ENCODE data around the gene ENOX1. TPM values are rescaled to one million over a fixed set of nuclear protein-coding genes. Genes with fewer than 3 reads are reported as not detected.
A peak's percentile ranks its signal among the peaks of the same experiment; 100 is the strongest.

Gene ENOX1
- total RNA-seq, 1 donor, result 7.4 TPM

DNA sequence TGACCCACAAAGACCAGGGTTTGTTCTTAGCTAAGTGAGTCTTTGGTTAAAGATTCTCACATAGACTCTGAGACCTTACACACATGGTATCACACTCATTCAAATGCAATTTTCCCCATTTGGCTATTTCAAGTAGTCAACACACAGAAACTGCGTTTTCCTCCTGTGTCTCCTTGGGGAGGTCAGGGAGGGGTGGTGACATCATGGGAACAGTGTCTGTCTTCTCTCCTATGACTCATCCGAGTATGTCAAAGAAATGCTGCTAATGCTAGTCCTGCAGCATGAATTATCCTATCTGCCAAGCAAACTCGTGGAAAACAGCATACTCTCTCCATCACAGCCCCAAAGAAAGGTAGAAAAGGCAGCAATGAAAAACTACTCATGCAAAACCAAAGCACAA is 100.2 kb downstream of the ENOX1 start:
- TF ChIP-seq, protein P1, sequence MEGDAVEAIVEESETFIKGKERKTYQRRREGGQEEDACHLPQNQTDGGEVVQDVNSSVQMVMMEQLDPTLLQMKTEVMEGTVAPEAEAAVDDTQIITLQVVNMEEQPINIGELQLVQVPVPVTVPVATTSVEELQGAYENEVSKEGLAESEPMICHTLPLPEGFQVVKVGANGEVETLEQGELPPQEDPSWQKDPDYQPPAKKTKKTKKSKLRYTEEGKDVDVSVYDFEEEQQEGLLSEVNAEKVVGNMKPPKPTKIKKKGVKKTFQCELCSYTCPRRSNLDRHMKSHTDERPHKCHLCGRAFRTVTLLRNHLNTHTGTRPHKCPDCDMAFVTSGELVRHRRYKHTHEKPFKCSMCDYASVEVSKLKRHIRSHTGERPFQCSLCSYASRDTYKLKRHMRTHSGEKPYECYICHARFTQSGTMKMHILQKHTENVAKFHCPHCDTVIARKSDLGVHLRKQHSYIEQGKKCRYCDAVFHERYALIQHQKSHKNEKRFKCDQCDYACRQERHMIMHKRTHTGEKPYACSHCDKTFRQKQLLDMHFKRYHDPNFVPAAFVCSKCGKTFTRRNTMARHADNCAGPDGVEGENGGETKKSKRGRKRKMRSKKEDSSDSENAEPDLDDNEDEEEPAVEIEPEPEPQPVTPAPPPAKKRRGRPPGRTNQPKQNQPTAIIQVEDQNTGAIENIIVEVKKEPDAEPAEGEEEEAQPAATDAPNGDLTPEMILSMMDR (IDR thresholded peaks at IDR 0.05; ENCODE audit: insufficient read depth, low read length), result no peak
- peak; percentile 68 for DNase-seq (ENCODE audit: low read depth)
- H3K4me3 ChIP-seq (ENCODE audit: low read depth, low read length), result no peak overlapping the region

DNA sequence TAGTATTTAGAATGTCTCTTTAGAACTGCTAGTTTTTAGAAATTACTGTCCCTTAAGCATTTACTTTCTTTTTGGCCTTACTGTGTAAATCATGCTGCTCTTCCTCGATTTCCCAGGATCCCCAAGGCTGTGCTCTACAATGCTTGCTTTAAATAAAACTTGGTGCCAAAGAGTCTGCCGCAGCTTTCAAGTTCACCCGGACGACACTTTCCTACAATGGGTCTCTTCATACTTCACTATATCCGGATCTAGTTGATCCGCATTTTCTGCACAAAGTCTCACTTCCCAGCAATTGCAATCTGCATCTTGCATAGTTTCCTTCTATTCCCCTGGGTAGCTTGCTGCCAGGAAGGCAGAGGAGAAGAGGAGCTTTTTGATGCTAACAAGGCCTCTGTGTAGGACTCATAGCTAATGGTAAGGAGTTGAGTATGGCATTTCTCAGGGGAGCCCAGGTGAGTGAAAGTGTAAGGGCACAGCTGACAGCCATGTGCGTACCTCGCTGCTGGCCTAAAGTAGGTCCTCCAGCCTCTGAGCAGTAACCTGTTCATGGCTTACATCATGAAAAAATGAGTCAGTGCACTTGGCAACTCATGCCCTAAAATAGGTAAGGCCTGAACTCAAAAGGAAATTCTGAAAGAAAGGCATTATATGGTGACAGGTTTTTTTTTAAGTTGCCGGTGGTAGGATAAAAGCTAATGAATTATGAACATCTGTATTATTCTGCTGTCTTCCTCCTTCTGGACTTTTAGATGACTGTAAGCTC is 101.6 kb downstream of the ENOX1 start:
- no peak for DNase-seq (ENCODE audit: low read depth)
- no peak overlapping the region for H3K4me3 ChIP-seq (ENCODE audit: low read depth, low read length)
- TF ChIP-seq, protein P1 (IDR thresholded peaks at IDR 0.05; ENCODE audit: insufficient read depth, low read length), result no peak

DNA sequence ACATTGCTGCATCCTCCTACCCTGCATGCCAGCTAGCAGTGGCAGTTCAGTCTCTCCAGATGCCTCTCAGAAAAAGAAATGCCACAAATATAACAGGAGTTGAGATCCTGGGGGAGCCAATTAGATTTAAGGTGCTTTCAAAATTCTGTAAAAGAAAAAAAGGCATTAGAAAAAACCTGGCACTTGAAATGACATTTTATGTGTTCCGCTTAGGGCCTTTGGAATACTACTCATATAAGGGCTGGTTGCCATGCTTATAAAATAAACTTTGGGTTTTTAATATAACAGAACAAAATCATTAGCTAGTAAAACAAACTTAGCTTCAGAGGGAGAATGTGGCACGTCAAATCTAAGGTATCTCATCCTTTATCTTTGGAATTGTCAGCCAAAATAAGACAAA is 104.1 kb downstream of the ENOX1 start:
- DNase-seq (ENCODE audit: low read depth), result no peak
- no peak overlapping the region for H3K4me3 ChIP-seq (ENCODE audit: low read depth, low read length)
- TF ChIP-seq, protein P1 (IDR thresholded peaks at IDR 0.05; ENCODE audit: insufficient read depth, low read length), result no peak

DNA sequence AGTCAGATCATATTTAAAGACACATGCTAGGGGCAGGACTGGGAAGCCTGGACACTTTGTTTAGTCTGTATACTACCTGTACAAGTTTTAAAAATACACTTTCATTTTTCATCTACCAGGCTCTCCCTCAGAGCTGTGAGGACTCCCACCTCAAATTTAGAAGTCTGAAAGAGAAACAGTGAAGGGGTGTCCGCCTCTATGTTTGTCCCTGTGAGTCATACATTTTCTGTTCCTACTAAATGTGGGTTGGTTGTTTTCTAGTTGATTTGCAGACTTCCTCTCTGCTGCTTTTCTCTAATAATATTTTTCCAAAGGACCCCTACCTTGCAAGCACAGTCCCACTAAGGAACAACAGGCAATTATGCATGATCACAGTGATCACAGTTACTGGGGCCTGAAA is 110.5 kb downstream of the ENOX1 start:
- TF ChIP-seq, protein P1 (IDR thresholded peaks at IDR 0.05; ENCODE audit: insufficient read depth, low read length), result no peak
- no peak overlapping the region for H3K4me3 ChIP-seq (ENCODE audit: low read depth, low read length)
- no peak for DNase-seq (ENCODE audit: low read depth)

DNA sequence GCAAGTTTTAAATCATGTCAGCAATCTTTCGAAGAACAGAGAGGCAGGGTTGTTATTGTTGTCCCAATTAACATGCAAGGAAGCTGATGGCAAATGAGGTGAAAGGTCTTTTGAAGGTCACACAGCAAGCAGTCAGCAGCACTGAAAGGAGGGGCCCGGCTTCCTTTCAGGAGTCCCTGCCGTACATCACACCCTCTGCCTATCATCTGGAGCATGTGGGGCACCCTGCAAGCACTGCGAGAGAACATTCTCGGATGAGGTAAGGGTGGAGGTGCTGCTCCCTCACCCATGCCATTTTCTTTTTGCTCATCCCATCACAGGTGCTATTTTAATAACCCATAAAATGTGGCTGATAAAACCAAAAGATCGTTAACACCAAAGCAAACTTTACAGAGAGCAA is 111.2 kb downstream of the ENOX1 start:
- no peak overlapping the region for H3K4me3 ChIP-seq (ENCODE audit: low read depth, low read length)
- TF ChIP-seq, protein P1 (IDR thresholded peaks at IDR 0.05; ENCODE audit: insufficient read depth, low read length), result no peak
- DNase-seq (ENCODE audit: low read depth), result no peak

DNA sequence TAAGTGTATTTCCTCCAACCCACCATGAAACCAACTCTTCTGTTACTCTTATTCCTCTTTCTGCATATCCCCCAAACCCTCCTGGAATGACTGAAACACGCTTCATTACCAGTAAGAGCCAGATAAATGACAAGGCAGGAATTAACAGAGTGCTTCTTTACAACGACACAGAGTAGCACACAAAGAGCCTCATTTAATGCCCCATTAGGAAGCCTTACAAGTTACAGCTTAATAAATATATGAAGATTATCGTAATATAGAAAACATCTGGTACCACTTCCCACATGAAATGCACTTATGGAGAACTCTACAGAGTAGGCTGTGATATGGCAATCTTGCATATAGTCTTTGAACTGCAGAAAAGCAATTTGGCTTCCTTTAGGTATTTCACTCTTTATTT is 116.8 kb downstream of the ENOX1 start:
- no peak for DNase-seq (ENCODE audit: low read depth)
- TF ChIP-seq, protein P1 (IDR thresholded peaks at IDR 0.05; ENCODE audit: insufficient read depth, low read length), result no peak
- no peak overlapping the region for H3K4me3 ChIP-seq (ENCODE audit: low read depth, low read length)

DNA sequence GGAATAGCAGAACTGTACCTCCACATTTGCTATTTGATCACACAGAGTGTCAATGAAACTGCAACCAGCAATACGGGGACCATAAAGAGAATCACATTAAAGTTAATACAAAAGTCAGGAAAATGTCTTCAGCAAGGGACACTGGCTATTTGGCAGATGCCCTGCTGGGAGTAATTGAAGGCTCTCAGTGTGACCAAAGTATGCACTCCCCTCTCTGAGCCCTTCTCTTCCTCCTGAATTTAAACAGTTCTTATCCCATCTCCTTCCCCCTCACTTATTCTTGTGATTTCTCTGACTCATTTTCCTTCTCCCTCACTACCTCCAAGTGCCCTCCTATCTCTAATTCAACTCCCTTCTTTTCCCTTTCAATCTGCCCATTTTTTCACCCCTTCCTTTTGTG is 117.7 kb downstream of the ENOX1 start:
- no peak overlapping the region for H3K4me3 ChIP-seq (ENCODE audit: low read depth, low read length)
- TF ChIP-seq, protein P1 (IDR thresholded peaks at IDR 0.05; ENCODE audit: insufficient read depth, low read length), result no peak

More for the DNA sequence above, 117.7 kb downstream of the ENOX1 start:
- no peak for DNase-seq (ENCODE audit: low read depth)
